GM19467 (cell line): ENCODE measurements around the gene CCDC97.

Experiments used
- ATAC-seq: cut with Tn5 transposase; IDR thresholded peaks from one replicate; pipeline ENCODE4 v1.9.1; 2021; ENCODE audit warnings: mild to moderate bottlenecking, moderate library complexity; ENCODE audit not compliant: unreplicated experiment

Gene CCDC97

DNA sequence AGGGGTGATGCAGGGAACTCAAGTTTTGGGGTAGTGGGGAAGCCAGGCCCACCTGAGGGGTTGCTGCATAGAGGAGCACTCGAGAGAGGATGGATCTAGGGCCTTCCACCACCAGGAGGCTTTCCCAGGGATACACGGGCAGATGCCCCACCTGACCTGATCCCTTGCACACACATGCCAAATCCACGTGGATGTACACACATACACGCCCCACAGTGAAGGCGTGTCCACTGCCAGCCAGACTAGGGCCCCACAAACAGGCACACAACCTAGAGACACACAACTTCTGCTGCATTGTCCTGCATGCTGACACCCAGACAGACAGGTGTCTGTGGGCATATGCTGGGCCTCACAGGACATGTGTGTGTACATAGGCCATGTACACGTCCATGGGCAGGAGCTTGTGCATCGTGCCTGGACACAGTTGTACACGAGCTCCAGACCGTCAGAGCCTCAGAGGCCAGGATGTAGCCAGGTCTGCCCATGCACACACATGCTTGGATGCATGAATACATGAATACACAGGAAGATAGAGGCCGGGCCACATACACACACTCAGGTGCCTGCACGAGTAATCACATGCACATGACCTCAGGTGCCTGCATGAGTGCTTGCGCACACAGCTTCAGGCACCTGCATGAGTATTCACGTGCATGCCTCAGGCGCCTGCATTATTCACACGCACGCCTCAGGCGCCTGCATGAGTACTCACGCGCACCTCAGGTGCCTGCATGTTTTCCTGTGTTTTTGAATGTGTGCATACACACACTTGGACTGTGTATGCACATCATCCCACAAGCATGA, 8.9 kb downstream of the CCDC97 start:
- no peak for ATAC-seq

DNA sequence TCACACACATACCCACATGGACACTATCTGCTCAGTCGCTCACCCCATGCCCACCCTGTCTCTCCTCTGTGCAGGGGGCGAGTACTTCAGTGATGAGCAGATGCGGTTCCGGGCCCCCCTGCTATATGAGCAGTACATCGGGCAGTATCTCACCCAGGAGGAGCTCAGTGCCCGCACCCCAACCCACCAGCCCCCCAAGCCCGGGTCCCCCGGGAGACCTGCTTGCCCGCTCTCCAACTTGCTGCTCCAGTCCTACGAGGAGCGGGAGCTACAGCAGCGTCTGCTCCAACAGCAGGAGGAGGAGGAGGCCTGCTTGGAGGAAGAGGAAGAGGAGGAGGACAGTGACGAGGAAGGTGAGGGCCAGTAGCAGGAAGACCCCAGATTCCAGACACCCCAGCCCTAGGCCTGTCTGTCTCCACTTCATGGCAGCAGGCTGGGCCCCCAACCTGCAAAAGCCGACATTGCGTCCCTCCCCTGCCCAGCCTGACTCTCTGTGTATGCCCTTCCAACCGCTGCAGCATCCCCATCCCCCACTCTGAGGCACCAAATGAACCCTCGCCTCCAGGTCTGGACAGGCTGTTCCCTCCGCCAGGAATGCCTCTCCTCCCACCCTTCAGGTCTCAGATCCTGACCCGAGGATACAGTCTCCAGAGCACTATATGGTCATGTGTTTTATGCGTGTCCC, 9.7 kb downstream of the CCDC97 start:
- no peak for ATAC-seq

DNA sequence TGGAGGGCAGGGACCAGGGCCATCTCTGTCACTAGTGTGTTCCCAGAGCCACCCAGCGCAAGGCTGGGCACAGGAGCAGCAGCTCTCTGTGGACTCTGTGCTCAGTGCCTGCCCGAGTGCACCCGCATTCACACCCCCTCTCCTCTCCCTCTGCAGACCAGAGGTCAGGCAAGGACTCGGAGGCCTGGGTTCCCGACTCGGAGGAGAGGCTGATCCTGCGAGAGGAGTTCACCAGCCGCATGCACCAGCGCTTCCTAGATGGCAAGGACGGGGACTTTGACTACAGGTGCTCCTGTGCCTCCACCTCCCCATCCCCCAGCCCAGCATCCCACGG, 10.2 kb downstream of the CCDC97 start:
- no peak for ATAC-seq

DNA sequence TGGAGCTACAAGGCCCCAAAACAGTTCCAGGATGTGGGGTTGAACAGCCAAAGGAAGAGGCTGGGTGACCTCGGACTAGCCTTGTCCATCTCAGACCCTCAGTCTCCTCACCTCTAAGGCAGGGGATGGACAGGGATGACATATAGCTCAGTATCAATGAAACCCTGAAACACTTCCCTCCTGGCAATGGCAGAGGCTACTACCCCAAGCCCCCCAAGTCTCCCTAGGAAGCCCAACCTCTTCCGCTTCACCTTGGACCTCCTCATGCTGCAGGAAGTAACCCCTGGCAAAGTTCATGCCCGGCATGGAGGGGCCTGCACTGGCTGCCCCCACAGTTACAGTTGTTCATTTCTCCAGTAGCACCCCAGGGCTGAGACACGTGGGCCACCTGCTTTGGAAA, 10.6 kb downstream of the CCDC97 start:
- ATAC-seq = no peak

DNA sequence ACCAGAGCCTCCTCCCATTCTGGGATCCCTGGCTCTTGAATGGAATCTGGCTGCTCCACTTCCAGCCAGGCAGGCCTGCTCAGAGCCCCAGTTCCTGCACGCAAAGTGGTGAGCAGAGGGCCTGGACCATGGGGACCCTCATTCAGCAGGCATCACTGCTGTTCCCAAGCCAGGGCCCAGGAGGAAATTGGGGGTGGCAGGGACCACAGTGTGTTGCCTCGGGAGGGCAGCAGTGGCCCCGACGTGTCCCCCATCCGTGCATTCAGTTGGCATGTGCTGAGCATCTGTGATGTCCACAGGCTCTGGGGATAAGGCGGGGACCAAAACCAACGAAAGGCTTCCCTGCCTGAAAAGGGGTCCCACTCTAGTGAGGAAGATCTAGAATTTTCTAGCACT, 11.2 kb downstream of the CCDC97 start:
- ATAC-seq = no peak

DNA sequence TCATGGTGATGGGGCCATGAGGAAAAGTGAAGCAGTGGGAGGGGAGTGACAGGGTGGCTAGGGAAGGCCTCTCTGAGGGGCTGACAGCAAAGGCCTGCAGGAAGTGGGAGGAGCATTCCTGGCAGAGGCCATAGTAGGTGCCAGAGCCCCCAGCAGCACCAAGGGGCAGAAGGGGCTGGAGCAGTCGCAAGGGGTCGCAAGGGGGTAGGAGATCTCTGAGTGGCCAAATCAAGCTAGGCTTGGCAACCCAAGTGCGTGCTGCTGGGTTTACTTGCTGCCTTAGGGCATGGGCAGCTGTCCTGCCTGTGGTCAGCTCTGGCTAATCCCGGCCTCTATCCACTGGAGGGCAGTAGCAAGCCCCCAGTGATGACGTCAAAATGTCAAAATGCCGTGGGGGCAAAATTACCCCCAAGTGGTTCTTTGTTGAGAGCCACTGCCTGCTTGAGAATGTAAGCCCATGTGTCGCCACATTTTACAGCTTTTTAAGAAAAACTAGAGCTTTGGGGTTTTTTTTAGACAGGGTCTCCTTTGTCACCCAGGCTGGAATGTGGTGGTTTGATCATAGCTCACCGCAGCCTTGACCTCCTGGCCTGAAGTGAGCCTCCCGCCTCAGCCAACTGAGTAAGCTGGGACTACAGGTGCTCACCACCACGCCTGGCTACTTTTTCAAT, 11.8 kb downstream of the CCDC97 start:
- ATAC-seq = no peak

DNA sequence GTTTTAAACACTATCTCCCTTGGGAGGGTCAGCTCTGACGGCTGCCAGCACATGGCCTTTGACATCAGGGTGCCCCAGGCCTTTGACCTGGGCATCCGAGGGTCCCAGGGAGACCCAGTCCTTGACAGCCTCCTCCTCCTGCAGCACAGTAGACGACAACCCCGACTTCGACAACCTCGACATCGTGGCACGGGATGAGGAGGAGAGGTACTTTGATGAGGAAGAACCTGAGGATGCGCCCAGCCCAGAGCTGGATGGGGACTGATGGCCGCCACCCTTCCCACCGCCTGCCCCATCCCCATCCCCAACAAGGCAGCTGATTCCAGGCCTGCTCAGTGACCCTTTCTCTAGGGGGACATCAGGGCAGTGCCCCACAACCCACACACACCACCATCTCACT, 12.5 kb downstream of the CCDC97 start:
- no peak for ATAC-seq

DNA sequence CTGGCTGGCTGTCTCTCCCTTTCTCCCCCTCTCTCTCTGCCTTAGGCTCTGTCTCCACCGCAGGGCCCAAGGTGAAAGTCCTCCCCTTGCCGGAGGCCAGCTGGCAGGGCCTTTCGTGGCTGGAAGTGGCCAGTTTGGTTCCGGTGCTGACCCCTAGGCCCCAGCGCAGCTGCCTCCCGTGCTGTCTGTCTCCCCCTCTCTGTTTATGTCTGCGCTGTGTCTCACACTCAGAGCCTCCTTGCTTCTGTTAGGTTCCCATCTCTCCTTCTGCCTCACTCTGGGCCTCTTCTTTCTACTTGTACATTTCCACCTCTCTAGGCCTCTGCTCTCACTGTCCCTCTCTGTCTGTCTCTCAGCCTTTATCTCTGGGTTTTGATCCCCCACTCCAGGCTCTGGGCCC, 13.1 kb downstream of the CCDC97 start:
- no peak for ATAC-seq

DNA sequence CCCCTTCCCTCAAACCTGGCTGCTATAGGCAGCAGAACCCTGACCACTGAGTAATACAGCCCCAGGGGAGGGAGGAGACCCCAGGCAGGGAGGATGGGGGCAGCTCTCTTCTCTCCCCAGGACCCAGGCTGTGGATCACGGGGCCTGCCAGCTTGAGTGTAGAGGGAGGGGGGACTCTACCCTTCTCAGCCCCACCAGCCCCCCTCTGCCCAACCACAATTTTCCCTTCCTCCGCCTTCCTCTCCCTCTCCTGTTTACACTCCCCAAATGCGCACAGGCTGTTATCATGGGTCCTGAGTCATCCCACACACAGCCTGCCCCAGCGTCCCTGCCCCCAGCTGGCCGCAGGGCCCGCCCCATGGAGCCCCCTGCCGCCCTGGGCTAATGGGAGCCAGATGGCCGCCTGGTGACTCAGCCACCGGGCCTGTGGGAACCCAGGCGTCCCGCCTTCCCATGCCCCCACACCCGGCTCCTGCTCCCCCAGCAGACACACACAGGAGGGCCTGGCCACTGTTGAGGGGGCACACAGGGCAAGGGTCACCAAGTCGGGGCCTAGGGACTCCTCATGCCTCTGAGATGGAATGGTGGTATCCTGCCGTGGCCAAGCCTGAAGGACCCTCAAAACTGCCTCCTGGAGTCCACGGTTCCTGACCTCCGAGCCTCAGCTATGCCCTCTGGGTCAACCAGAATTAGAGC, 13.6 kb downstream of the CCDC97 start:
- ATAC-seq = no peak

DNA sequence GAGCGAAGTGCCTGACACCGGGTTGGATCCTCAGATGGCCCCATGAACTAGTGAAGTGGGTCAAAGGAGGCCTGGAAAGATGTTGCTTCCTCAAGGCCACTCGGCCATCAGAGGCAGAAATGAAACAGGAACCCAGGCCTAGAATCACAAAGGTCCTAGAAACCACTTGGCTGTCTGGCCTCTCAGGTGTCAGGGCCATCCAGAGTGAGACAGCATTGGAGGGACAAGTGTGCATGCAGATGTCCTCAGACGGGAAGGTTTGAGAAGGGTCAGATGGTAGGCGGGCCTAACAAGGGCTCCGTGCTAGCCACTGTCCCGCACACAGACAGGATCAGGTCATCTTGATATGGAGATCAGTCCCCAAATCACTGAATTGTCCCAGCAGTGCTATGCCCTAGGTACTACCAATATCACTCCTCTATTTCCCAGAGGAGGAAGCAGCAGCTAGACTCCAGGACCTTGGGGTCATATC, 14.3 kb downstream of the CCDC97 start:
- no peak for ATAC-seq

DNA sequence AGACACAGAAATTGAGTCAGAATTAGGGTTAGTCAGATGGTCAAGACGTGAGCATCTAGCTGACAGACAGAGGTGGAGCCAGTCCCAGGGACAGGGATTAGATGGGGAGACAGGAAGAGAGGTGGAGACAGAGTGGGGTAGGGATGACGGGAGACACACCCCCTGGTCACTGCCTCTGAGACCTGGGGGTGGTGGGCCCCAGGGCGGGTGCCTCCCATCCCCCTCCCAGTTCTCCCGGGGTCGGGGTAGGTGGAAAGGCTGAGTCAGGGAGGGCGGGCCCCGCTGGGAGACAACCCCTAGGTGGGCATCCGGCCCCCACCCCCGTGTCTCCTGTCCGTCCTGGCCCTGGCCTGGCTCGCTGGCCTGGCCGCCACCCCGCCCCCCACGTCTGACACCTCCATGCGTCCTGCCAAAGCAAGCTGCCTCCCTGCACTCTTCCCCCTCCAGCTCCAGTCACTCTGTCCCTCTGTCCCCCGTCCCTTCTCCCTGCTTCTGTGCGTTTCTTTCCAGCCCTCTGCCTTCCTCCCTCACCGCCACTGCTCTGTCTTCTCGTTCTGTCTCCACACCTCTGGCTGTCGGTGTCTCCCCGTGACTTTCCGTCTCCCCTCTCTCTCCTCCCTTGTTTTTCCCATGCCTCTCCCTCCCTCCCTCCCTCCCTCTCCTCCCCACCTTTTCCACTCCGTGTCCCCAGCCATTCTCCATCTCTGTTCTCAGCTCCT, 15.1 kb downstream of the CCDC97 start:
- ATAC-seq = no peak

DNA sequence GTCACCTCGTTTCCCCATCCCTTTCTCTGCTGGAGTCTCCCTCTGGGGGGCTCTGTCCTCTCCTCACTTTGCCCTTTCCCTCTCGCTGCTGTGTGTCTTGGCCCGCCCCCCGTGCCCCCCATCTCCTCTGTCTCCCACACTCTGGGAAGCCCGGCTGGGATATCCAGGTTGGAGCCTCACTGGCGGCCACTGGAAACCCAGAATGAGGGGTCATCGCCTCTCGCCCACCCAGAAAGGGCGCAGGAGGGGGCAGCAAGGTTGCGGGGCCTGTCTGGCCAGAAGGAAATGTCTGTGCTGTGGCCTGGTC, 15.6 kb downstream of the CCDC97 start:
- ATAC-seq = no peak

DNA sequence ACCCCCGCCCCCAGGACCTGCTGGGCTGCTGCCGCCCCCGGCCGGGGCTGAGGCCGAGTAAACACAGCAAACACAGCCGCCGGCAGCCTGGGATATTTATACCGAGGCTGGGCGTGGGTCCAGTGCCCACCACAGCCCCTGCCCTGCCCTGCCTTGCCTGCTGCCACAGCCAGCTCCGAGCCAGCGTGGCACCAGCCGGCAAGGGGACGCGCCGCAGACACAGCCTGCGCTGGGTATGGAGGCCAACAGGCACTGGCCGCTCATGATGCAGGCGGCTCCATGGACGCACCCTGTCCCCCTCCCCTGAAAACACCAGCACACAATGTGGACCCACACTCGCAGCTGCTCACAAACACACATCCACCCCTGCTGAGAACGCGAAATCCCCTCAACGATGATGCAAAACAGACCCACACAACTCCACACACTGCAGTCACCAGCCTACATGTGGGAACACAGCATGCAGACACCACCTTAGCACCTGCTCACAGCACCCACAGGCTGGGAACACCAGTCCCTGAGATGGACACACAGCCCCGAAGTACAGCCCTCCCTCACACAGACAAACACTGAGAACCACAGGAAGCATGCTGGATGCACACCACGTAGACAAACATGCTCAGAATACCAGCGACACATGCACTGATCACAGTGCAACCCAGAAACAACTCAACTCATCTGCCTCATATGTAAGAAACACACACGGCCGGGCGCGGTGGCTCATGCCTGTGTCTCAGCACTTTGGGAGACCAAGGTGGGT, 16.2 kb downstream of the CCDC97 start:
- no peak for ATAC-seq

DNA sequence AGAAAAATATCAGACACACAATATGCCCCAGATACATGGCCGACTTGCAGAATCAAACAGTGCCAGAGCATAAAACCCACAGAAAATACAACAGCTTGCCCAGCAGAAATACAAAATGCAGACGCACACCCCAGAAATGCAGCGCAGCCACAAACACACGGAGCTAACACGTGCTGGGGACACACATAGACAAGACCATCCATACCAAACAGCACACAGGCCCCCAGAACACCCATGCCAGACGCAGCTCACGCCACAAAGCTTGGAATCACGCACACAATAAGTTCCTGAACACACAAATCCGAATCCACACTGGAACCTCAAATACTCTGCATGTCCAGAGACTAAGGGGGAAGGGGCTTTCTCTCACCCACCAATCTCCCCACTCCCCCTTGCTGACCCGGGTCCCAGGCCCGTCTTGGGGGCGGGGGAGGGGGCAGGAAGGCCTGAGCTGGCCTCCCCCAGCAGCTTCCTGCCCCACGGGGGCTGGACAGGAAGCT, 17.2 kb downstream of the CCDC97 start:
- no peak for ATAC-seq

DNA sequence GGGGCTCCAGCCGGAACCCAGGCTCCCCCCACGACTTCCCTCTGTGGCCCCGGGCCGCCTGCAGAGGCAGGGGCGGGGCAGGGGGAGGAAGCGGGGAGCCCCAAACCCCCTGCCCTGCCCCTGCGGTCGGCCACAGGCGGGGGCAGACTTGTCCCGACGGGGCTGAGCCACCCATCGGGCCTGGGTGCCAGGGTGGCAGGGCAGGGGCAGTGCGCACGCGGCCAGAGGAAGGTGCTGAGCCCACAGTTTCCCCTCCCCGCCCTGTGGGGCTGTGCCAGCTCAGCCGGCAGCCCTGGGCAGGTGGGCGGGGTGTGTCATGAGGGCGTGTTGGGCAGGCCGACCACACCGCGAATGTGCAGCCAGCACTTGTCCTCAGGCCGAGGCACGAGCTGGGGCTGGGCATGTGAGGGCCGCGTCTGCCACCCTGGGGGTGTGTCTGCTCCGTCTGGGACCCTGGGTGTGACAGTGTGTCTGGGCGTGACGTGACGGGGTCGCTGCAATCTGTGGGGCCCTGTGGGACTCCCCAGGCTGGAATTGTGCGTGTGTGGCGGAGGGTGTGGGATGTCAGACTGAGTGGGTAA, 17.7 kb downstream of the CCDC97 start:
- peak; percentile 54 for ATAC-seq

DNA sequence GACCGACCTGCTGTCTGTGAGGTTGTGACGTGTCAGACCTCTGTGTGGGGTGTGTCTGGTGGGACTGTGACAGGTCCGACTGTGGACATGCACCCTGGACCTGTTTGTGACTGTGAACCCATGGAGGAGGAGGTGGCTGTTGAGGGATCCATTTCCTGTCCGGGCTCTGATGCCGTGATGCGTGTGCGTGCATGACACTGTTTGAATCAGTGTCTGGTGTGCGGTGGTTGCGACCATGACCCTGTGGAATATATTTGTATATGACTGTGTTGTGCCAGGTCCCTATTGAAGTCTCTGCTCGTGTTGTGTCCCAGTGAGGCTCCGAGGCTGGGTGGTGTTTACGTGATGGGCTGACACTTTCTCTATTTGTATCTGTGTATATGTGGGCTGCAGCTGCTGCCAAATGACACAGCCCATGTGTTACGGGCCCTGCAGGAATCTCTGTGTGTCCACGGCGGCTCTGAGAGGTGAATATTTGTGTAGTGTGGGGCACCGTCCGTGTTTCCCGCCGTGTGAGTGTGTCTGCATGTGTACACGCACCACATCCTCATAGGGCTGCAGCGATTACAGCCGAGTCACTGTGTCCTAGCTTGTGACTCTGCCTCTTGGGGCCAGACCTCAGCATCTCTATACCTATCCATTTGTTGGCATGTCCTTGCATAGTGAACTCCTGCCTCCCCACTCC, 18.3 kb downstream of the CCDC97 start:
- ATAC-seq = peak; percentile 4

DNA sequence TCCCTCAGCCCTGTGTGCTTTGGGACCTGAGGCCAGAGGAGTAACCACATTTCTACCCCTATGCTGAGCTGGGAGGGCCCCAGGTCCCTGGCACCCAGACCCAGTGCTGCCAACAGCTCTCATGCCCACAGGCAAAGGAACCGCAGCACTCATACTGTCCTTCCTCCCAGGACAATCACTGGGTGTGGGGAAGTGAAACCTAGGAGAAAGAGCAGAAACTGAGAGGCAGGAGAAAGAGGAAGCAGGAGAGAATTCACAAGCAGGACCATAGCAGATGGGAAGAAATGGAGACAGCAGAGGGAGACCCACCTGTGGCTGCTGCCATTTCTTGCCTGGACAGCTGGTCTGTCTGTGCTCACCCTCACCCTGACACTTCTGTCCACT, 18.9 kb downstream of the CCDC97 start:
- no peak for ATAC-seq

DNA sequence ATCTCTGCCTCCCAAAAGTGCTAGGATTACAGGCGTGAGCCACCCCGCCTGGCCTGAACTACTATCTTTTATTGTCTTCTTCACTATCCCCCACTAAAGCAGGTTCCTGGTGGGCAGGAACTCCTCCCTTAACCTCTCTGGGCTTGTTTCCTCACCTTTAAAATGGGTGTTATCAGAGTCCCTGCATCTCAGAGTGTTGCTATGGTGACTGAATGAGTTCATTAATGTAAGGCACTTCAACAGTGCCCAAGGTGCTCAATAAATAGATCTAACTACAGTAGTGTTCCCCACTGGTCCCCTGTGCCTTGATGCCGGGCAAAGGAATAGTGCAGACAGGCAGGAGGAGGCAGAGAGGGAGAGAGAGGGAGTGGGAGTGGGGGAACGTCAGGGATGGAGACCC, 20.5 kb downstream of the CCDC97 start:
- no peak for ATAC-seq
